Endodermal cell (in vitro differentiated cells): ENCODE measurements around the gene MSLN. TPM values are rescaled to one million over a fixed set of nuclear protein-coding genes. Genes with fewer than 3 reads are reported as not detected.

ENCODE experiments used
- DNase-seq: peaks from one replicate; pipeline ENCODE4 v3.0.0-alpha.2; 2017
- H3K27ac ChIP-seq: 2 replicates; pipeline ENCODE4 v1.5.1; 2013; ENCODE audit warnings: mild to moderate bottlenecking, low read depth, low read length, moderate library complexity
- H3K27me3 ChIP-seq: 2 replicates; pipeline ENCODE4 v1.6.1; 2013; ENCODE audit warnings: mild to moderate bottlenecking, low read length, moderate library complexity; ENCODE audit not compliant: insufficient read depth, control insufficient read depth, poor library complexity, severe bottlenecking
- H3K36me3 ChIP-seq: 2 replicates; pipeline ENCODE4 v1.7.0; 2013; ENCODE audit warnings: mild to moderate bottlenecking, low read length, moderate library complexity; ENCODE audit not compliant: control insufficient read depth, insufficient read depth
- H3K4me1 ChIP-seq: one replicate; pipeline ENCODE4 v1.7.0; 2013; ENCODE audit warnings: low read length; ENCODE audit not compliant: control insufficient read depth, insufficient read depth
- H3K4me3 ChIP-seq: 2 replicates; pipeline ENCODE4 v1.5.1; 2013; ENCODE audit warnings: mild to moderate bottlenecking, low read length, moderate library complexity
- H3K9ac ChIP-seq: 2 replicates; pipeline ENCODE4 v1.6.1; 2013; ENCODE audit warnings: mild to moderate bottlenecking, low read length, moderate library complexity; ENCODE audit not compliant: poor library complexity, severe bottlenecking; ENCODE audit errors: extremely low read depth
- H3K9me3 ChIP-seq: 2 replicates; pipeline ENCODE4 v1.6.1; 2013; ENCODE audit warnings: mild to moderate bottlenecking, low read length, moderate library complexity; ENCODE audit not compliant: control insufficient read depth
- H3K27ac Mint-ChIP-seq: 2 replicates; pipeline ENCODE4 v1.8.0; 2020; ENCODE audit warnings: mixed read lengths
- H3K27me3 Mint-ChIP-seq: 2 replicates; pipeline ENCODE4 v1.8.0; 2021; ENCODE audit warnings: mild to moderate bottlenecking, mixed read lengths; ENCODE audit not compliant: insufficient read depth
- H3K36me3 Mint-ChIP-seq: 2 replicates; pipeline ENCODE4 v1.8.0; 2020; ENCODE audit warnings: low read depth, mixed read lengths
- H3K4me1 Mint-ChIP-seq: 2 replicates; pipeline ENCODE4 v1.8.0; 2020; ENCODE audit warnings: mixed read lengths
- H3K4me3 Mint-ChIP-seq: 2 replicates; pipeline ENCODE4 v1.8.0; 2020; ENCODE audit warnings: mild to moderate bottlenecking, moderate library complexity, mixed read lengths
- H3K9me3 Mint-ChIP-seq: 2 replicates; pipeline ENCODE4 v1.8.0; 2020; ENCODE audit warnings: mild to moderate bottlenecking, mixed read lengths
- CTCF ChIP-seq: fragments of 200-600 bp; sonication (generic); conservative IDR thresholded peaks from 2 replicates; pipeline ENCODE4 v1.5.0; 2021; ENCODE audit warnings: antibody characterized with exemption, mild to moderate bottlenecking
- WGBS, 2 experiments: methylation state at CpG; one replicate each; pipeline versions ENCODE4 v1.1.5 to v1.1.7; 2013; ENCODE audit warnings: missing lambda C conversion rate in 2 of 2, mixed read lengths in 1 of 2; ENCODE audit not compliant: insufficient coverage in 1 of 2, insufficient read length in 1 of 2; 5-methylcytosine and 5-hydroxymethylcytosine counted together
- total RNA-seq, 2 donors: library from RNA; stranded (reverse); fragmentation: NEBNext Ultra II Directional in 1 of 2; extraction: Animal tissue kit (Norgen Biotek cat#: 25700) in 1 of 2; gene quantifications; 2 replicates in 1 of 2; 3 replicates in 1 of 2; pipeline ENCODE4 v1.2.1, GENCODE V29; 2021

The MSLN gene
- total RNA-seq, 2 donors from 2014 or later, result 0.42 to 0.86 TPM

- peaks cover 32% of the 10 kb centered on the region for H3K27me3 Mint-ChIP-seq
These were observed 38.8 kb downstream of the MSLN start for GRCh38 chr16:799111-799947.

GRCh38 chr16:799948-800833 lies 39.7 kb downstream of the MSLN start, which contains the start of gene GNG13:
Gene GNG13 (minus strand): TSS chr16:800734. CDS start chr16:799077, 1,657 bp downstream.
- Mint-ChIP-seq H3K4me3 (no peak within 1 kb of the TSS), H3K9me3 (no peaks in the 10 kb centered on the region), H3K27me3 (peaks cover 37% of the 10 kb centered on the region), H3K36me3 (peaks cover 22% of the 10 kb centered on the region), H3K4me1 (no peaks in the 10 kb centered on the region), H3K27ac (no peak within 1 kb of the TSS)
- Histone ChIP-seq H3K36me3 (peaks cover 13% of the 10 kb centered on the region), H3K4me3 (peak within 1 kb of the TSS; percentile 49), H3K27ac (no peak within 1 kb of the TSS), H3K9me3 (no peaks in the 10 kb centered on the region), H3K4me1 (no peaks in the 10 kb centered on the region), H3K27me3 (peaks cover 18% of the 10 kb centered on the region), H3K9ac (no peak within 1 kb of the TSS)
- 15 to 17% methylated on average over 32 to 57 of the region's 57 CpGs for WGBS, 2 experiments
- DNase-seq, result peak; percentile 84
- TF ChIP-seq CTCF, result no peak

More at GRCh38 chr16:799111-799947, 38.8 kb downstream of the MSLN start:
- H3K27me3 ChIP-seq, result peaks cover 18% of the 10 kb centered on the region
- TF ChIP-seq CTCF, result no peak
- no peaks in the 10 kb centered on the region for H3K4me1 Mint-ChIP-seq
- H3K36me3 Mint-ChIP-seq, result peaks cover 22% of the 10 kb centered on the region
- H3K4me1 ChIP-seq, result no peaks in the 10 kb centered on the region
- no peak for DNase-seq
- H3K27ac Mint-ChIP-seq, result no peak overlapping the region
- no peak overlapping the region for H3K4me3 Mint-ChIP-seq
- H3K9ac ChIP-seq, result no peak overlapping the region
- peaks cover 13% of the 10 kb centered on the region for H3K36me3 ChIP-seq
- WGBS, 2 experiments, result 87 to 89% methylated on average over 7 to 20 of the region's 22 CpGs
- no peak overlapping the region for H3K4me3 ChIP-seq
- no peaks in the 10 kb centered on the region for H3K9me3 ChIP-seq
- H3K9me3 Mint-ChIP-seq, result no peaks in the 10 kb centered on the region
- H3K27ac ChIP-seq, result no peak overlapping the region

GRCh38 chr16:800834-801511 lies 40.4 kb downstream of the MSLN start:
- Histone ChIP-seq H3K27me3 (peaks cover 18% of the 10 kb centered on the region), H3K4me1 (no peaks in the 10 kb centered on the region), H3K9ac (no peak overlapping the region), H3K36me3 (peaks cover 13% of the 10 kb centered on the region), H3K9me3 (no peaks in the 10 kb centered on the region), H3K4me3 (no peak overlapping the region), H3K27ac (no peak overlapping the region)
- H3K9me3 Mint-ChIP-seq, result no peaks in the 10 kb centered on the region
- H3K4me1 Mint-ChIP-seq, result no peaks in the 10 kb centered on the region
- WGBS, 2 experiments, result 49 to 54% methylated on average over 7 to 17 of the region's 17 CpGs
- peaks cover 19% of the 10 kb centered on the region for H3K36me3 Mint-ChIP-seq
- peaks cover 37% of the 10 kb centered on the region for H3K27me3 Mint-ChIP-seq
- no peak overlapping the region for H3K4me3 Mint-ChIP-seq
- no peak overlapping the region for H3K27ac Mint-ChIP-seq
- TF ChIP-seq CTCF, result no peak
- no peak for DNase-seq
